NT2/D1 (cell line): ENCODE measurements around the gene NLK.
"Not testable (repeated sequence)": the region's sequence is repeated elsewhere in the genome, so short reads cannot be mapped to it uniquely, and the experiment has no call there.

ENCODE experiments used
- SUZ12 ChIP-seq: IDR thresholded peaks from 2 replicates; pipeline ENCODE4 v1.6.1; 2011; ENCODE audit not compliant: insufficient read length, insufficient read depth; ENCODE audit errors: extremely low read depth
- YY1 ChIP-seq: IDR thresholded peaks from 2 replicates; pipeline ENCODE4 v1.6.1; 2011; ENCODE audit not compliant: insufficient read length, insufficient read depth
- ZNF274 ChIP-seq: IDR thresholded peaks from 2 replicates; pipeline ENCODE4 v1.6.1; 2011; ENCODE audit warnings: mild to moderate bottlenecking, low read depth, low read length

- TF ChIP-seq SUZ12, ZNF274, YY1: not testable (repeated sequence)
These were observed 196.2 kb downstream of the NLK start for GRCh38 chr17:28238547-28239270.
